Adrenal gland (tissue), 5 donors: ENCODE measurements around the gene KCNJ4.

ENCODE experiments used
- CTCF ChIP-seq, 6 experiments: fragments of 450-650 bp in 4 of 6; fragments of 200-600 bp in 2 of 6; sonication (generic) in 1 of 6; IDR thresholded peaks; 1 replicate in 5 of 6; 2 replicates in 1 of 6; pipeline versions ENCODE4 v1.5.1 to v1.8.0; 2016 to 2021; ENCODE audit warnings: antibody characterized with exemption in 6 of 6, mild to moderate bottlenecking in 2 of 6, moderate library complexity in 1 of 6
- POLR2A ChIP-seq, 2 donors: fragments of 450-650 bp; IDR thresholded peaks; one replicate each; pipeline ENCODE4 v1.6.1; 2017; ENCODE audit warnings: antibody characterized with exemption in 2 of 2, mild to moderate bottlenecking in 2 of 2, moderate library complexity in 1 of 2
- donor health status: DM: no; HTN: no; CAD: no.

- TF ChIP-seq POLR2A (IDR thresholded peaks at IDR 0.05) (no peak), CTCF (IDR thresholded peaks at IDR 0.05) (no peak)
Measured at GRCh38 chr22:38484244-38484643, 29.2 kb upstream of the KCNJ4 start.
